GM06990 (cell line): Measurements from ENCODE around the gene TSPAN9.

Experiments
- DNase-seq: peaks from one replicate; pipeline ENCODE4 v3.0.0-alpha.2; 2011; ENCODE audit not compliant: insufficient read length; ENCODE audit errors: extremely low read depth
- H3K27me3 ChIP-seq: replicated peaks from 2 replicates; pipeline ENCODE4 v1.6.0; 2011; ENCODE audit warnings: low read length; ENCODE audit not compliant: control insufficient read depth, insufficient read depth
- H3K36me3 ChIP-seq: 2 replicates; pipeline ENCODE4 v1.5.1; 2011; ENCODE audit warnings: low read length; ENCODE audit not compliant: control insufficient read depth, insufficient read depth
- H3K4me3 ChIP-seq: replicated peaks from 2 replicates; pipeline ENCODE4 v1.5.1; 2011; ENCODE audit warnings: low read depth, mild to moderate bottlenecking, control low read depth, low read length
- CTCF ChIP-seq: IDR thresholded peaks from 2 replicates; pipeline ENCODE4 v1.5.1; 2011; ENCODE audit warnings: low read length, control low read depth, mild to moderate bottlenecking, inconsistent platforms; ENCODE audit not compliant: insufficient read depth, poor library complexity, severe bottlenecking

Gene TSPAN9

GRCh38 chr12:3170423-3171194, 93.4 kb downstream of the TSPAN9 start:
- Histone ChIP-seq H3K36me3 (no peaks in the 10 kb centered on the region), H3K27me3 (peaks cover 1% of the 10 kb centered on the region), H3K4me3 (no peak overlapping the region)
- no peak for DNase-seq
- no peak for TF ChIP-seq CTCF

- no peak for DNase-seq
- H3K4me3 ChIP-seq = no peak overlapping the region
- no peak for TF ChIP-seq CTCF
- H3K36me3 ChIP-seq = no peaks in the 10 kb centered on the region
- H3K27me3 ChIP-seq = peaks cover 1% of the 10 kb centered on the region
These were observed 94.0 kb downstream of the TSPAN9 start for GRCh38 chr12:3171195-3171591.

GRCh38 chr12:3172124-3173007, 95.2 kb downstream of the TSPAN9 start:
- Histone ChIP-seq H3K27me3 (peaks cover 1% of the 10 kb centered on the region), H3K4me3 (no peak overlapping the region), H3K36me3 (no peaks in the 10 kb centered on the region)
- no peak for DNase-seq
- no peak for TF ChIP-seq CTCF

GRCh38 chr12:3173008-3173553, 95.9 kb downstream of the TSPAN9 start:
- no peaks in the 10 kb centered on the region for H3K36me3 ChIP-seq
- peaks cover 1% of the 10 kb centered on the region for H3K27me3 ChIP-seq
- H3K4me3 ChIP-seq = no peak overlapping the region
- DNase-seq = no peak
- no peak for TF ChIP-seq CTCF

- H3K36me3 ChIP-seq = no peaks in the 10 kb centered on the region
- H3K27me3 ChIP-seq = peaks cover 1% of the 10 kb centered on the region; the same call in 1 of the 2 replicates
- DNase-seq = no peak
- no peak for TF ChIP-seq CTCF
- H3K4me3 ChIP-seq = no peak overlapping the region
These were observed 96.7 kb downstream of the TSPAN9 start for GRCh38 chr12:3173912-3174311.
